Endodermal cell (in vitro differentiated cells): ENCODE measurements around the gene AP3D1. TPM values are rescaled to one million over a fixed set of nuclear protein-coding genes. Genes with fewer than 3 reads are reported as not detected.

ENCODE experiments used
- DNase-seq: peaks from one replicate; pipeline ENCODE4 v3.0.0-alpha.2; 2017
- H3K27ac ChIP-seq: 2 replicates; pipeline ENCODE4 v1.5.1; 2013; ENCODE audit warnings: mild to moderate bottlenecking, low read depth, low read length, moderate library complexity
- H3K27me3 ChIP-seq: 2 replicates; pipeline ENCODE4 v1.6.1; 2013; ENCODE audit warnings: mild to moderate bottlenecking, low read length, moderate library complexity; ENCODE audit not compliant: insufficient read depth, control insufficient read depth, poor library complexity, severe bottlenecking
- H3K36me3 ChIP-seq: 2 replicates; pipeline ENCODE4 v1.7.0; 2013; ENCODE audit warnings: mild to moderate bottlenecking, low read length, moderate library complexity; ENCODE audit not compliant: control insufficient read depth, insufficient read depth
- H3K4me1 ChIP-seq: one replicate; pipeline ENCODE4 v1.7.0; 2013; ENCODE audit warnings: low read length; ENCODE audit not compliant: control insufficient read depth, insufficient read depth
- H3K4me3 ChIP-seq: 2 replicates; pipeline ENCODE4 v1.5.1; 2013; ENCODE audit warnings: mild to moderate bottlenecking, low read length, moderate library complexity
- H3K9ac ChIP-seq: 2 replicates; pipeline ENCODE4 v1.6.1; 2013; ENCODE audit warnings: mild to moderate bottlenecking, low read length, moderate library complexity; ENCODE audit not compliant: poor library complexity, severe bottlenecking; ENCODE audit errors: extremely low read depth
- H3K9me3 ChIP-seq: 2 replicates; pipeline ENCODE4 v1.6.1; 2013; ENCODE audit warnings: mild to moderate bottlenecking, low read length, moderate library complexity; ENCODE audit not compliant: control insufficient read depth
- H3K27ac Mint-ChIP-seq: 2 replicates; pipeline ENCODE4 v1.8.0; 2020; ENCODE audit warnings: mixed read lengths
- H3K27me3 Mint-ChIP-seq: 2 replicates; pipeline ENCODE4 v1.8.0; 2021; ENCODE audit warnings: mild to moderate bottlenecking, mixed read lengths; ENCODE audit not compliant: insufficient read depth
- H3K36me3 Mint-ChIP-seq: 2 replicates; pipeline ENCODE4 v1.8.0; 2020; ENCODE audit warnings: low read depth, mixed read lengths
- H3K4me1 Mint-ChIP-seq: 2 replicates; pipeline ENCODE4 v1.8.0; 2020; ENCODE audit warnings: mixed read lengths
- H3K4me3 Mint-ChIP-seq: 2 replicates; pipeline ENCODE4 v1.8.0; 2020; ENCODE audit warnings: mild to moderate bottlenecking, moderate library complexity, mixed read lengths
- H3K9me3 Mint-ChIP-seq: 2 replicates; pipeline ENCODE4 v1.8.0; 2020; ENCODE audit warnings: mild to moderate bottlenecking, mixed read lengths
- WGBS, 2 experiments: methylation state at CpG; one replicate each; pipeline versions ENCODE4 v1.1.5 to v1.1.7; 2013; ENCODE audit warnings: missing lambda C conversion rate in 2 of 2, mixed read lengths in 1 of 2; ENCODE audit not compliant: insufficient coverage in 1 of 2, insufficient read length in 1 of 2; 5-methylcytosine and 5-hydroxymethylcytosine counted together
- total RNA-seq, 2 donors: library from RNA; stranded (reverse); fragmentation: NEBNext Ultra II Directional in 1 of 2; extraction: Animal tissue kit (Norgen Biotek cat#: 25700) in 1 of 2; gene quantifications; 2 replicates in 1 of 2; 3 replicates in 1 of 2; pipeline ENCODE4 v1.2.1, GENCODE V29; 2021
- TF ChIP-seq, protein P1 (sequence below): fragments of 200-600 bp; sonication (generic); conservative IDR thresholded peaks from 2 replicates; pipeline ENCODE4 v1.5.0; 2021; ENCODE audit warnings: antibody characterized with exemption, mild to moderate bottlenecking

The AP3D1 gene
- total RNA-seq, 2 donors from 2014 or later: 162 to 181 TPM

DNA sequence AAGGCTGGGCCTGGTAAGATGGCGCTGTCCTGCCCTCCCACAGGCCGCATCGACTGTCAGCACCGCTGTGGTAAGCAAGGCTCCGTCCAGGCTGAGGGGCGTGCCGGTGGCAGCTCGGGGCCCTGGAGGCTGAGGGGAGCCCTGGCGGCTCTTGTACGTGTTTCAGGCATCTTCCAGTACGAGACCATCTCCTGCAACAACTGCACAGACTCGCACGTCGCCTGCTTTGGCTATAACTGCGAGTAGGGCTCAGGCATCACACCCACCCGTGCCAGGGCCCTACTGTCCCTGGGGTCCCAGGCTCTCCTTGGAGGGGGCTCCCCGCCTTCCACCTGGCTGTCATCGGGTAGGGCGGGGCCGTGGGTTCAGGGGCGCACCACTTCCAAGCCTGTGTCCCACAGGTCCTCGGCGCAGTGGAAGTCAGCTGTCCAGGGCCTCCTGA lies 53.5 kb downstream of the AP3D1 start:
- TF ChIP-seq, protein P1, sequence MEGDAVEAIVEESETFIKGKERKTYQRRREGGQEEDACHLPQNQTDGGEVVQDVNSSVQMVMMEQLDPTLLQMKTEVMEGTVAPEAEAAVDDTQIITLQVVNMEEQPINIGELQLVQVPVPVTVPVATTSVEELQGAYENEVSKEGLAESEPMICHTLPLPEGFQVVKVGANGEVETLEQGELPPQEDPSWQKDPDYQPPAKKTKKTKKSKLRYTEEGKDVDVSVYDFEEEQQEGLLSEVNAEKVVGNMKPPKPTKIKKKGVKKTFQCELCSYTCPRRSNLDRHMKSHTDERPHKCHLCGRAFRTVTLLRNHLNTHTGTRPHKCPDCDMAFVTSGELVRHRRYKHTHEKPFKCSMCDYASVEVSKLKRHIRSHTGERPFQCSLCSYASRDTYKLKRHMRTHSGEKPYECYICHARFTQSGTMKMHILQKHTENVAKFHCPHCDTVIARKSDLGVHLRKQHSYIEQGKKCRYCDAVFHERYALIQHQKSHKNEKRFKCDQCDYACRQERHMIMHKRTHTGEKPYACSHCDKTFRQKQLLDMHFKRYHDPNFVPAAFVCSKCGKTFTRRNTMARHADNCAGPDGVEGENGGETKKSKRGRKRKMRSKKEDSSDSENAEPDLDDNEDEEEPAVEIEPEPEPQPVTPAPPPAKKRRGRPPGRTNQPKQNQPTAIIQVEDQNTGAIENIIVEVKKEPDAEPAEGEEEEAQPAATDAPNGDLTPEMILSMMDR: no peak
- Mint-ChIP-seq H3K4me1 (peaks cover 2% of the 10 kb centered on the region), H3K27me3 (no peaks in the 10 kb centered on the region), H3K4me3 (no peak overlapping the region), H3K27ac (no peak overlapping the region), H3K9me3 (no peaks in the 10 kb centered on the region), H3K36me3 (peaks cover 23% of the 10 kb centered on the region)
- peaks cover 29% of the 10 kb centered on the region for H3K36me3 ChIP-seq
- WGBS, 2 experiments: 94% methylated on average over 16 to 23 of the region's 23 CpGs
- DNase-seq: no peak
- no peak overlapping the region for H3K9ac ChIP-seq
- peaks cover 4% of the 10 kb centered on the region for H3K4me1 ChIP-seq
- H3K9me3 ChIP-seq: no peaks in the 10 kb centered on the region
- H3K27me3 ChIP-seq: no peaks in the 10 kb centered on the region
- no peak overlapping the region for H3K4me3 ChIP-seq
- no peak overlapping the region for H3K27ac ChIP-seq

DNA sequence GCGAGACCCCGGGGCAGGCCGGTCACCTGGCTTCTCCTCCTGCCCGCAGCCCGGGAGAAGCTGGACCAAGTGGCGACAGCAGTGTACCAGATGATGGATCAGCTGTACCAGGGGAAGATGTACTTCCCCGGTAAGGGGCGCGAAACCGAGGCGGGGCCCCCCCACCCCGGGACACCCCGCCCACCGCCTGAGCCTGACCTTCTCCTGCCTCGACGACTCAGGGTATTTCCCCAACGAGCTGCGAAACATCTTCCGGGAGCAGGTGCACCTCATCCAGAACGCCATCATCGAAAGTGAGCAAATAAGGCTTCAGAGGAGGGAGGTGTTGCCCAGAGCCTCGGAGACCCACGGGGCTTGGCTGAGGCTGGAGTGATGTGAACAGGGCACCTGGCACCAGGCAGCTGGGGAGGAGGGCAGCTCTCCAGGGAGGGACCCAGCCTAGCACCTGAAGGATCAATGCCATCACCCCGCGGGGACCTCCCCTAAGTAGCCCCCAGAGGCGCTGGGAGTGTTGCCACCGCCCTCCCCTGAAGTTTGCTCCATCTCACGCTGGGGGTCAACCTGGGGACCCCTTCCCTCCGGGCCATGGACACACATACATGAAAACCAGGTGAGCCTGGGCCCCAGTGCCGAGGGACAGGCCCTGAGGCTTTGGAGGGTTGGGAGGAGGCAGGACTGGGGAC lies 54.0 kb downstream of the AP3D1 start:
- peaks cover 2% of the 10 kb centered on the region for H3K4me1 Mint-ChIP-seq
- Histone ChIP-seq H3K9me3 (no peaks in the 10 kb centered on the region), H3K4me3 (peak overlapping the region; percentile 69), H3K27me3 (no peaks in the 10 kb centered on the region), H3K4me1 (peaks cover 4% of the 10 kb centered on the region), H3K36me3 (peaks cover 26% of the 10 kb centered on the region), H3K9ac (no peak overlapping the region), H3K27ac (peak overlapping the region; percentile 16)
- peak overlapping the region; percentile 51 for H3K4me3 Mint-ChIP-seq
- no peaks in the 10 kb centered on the region for H3K9me3 Mint-ChIP-seq
- 45 to 49% methylated on average over 23 to 30 of the region's 30 CpGs for WGBS, 2 experiments
- TF ChIP-seq, protein P1: no peak
- peaks cover 20% of the 10 kb centered on the region for H3K36me3 Mint-ChIP-seq
- no peaks in the 10 kb centered on the region for H3K27me3 Mint-ChIP-seq
- no peak for DNase-seq
- H3K27ac Mint-ChIP-seq: peak overlapping the region; percentile 84

DNA sequence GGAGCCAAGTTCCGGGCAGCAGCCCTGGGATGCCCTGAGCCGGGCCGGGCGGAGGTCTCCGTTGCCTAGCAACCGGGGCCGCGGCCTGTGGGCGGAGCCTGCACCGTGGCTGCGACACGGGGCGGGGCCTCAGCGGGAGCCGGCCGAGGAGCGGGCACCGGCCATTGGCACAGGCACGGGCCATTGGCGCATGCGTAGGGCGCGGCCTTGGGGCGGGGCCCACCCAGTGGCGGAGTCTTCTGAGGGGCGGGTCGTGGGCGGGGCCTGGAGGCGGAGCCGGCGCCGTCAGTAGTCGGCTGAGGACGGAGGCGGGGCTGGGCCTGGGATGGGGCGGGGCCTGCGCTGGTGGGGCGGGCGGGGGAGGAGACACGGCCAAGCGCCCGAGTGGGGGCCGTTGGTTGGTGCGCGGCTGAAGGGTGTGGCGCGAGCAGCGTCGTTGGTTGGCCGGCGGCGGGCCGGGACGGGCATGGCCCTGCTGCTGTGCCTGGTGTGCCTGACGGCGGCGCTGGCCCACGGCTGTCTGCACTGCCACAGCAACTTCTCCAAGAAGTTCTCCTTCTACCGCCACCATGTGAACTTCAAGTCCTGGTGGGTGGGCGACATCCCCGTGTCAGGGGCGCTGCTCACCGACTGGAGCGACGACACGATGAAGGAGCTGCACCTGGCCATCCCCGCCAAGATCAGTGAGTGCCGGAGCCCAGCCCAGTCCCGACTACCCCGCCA lies 54.7 kb downstream of the AP3D1 start, which contains the start of gene IZUMO4:
TSS of gene IZUMO4 (plus strand) at position 436 of the 723 bp plus-strand sequence. CDS start at position 467, 31 bp downstream.
- H3K27me3 ChIP-seq: no peaks in the 10 kb centered on the region
- Mint-ChIP-seq H3K27me3 (no peaks in the 10 kb centered on the region), H3K27ac (peak within 1 kb of the TSS; percentile 88), H3K9me3 (no peaks in the 10 kb centered on the region), H3K4me3 (peak within 1 kb of the TSS; percentile 84), H3K36me3 (peaks cover 14% of the 10 kb centered on the region), H3K4me1 (peaks cover 2% of the 10 kb centered on the region)
- TF ChIP-seq, protein P1: peak; percentile 64
- WGBS, 2 experiments: 1 to 5% methylated on average over 20 to 70 of the region's 70 CpGs
- peak within 1 kb of the TSS; percentile 89 for H3K27ac ChIP-seq
- no peaks in the 10 kb centered on the region for H3K9me3 ChIP-seq
- H3K4me3 ChIP-seq: peak within 1 kb of the TSS; percentile 88
- H3K36me3 ChIP-seq: peaks cover 19% of the 10 kb centered on the region
- peak within 1 kb of the TSS; percentile 66 for H3K9ac ChIP-seq
- peaks cover 4% of the 10 kb centered on the region for H3K4me1 ChIP-seq
- peak; percentile 100 for DNase-seq
